Urothelium cell line (cell line): Measurements from ENCODE around the gene ATP5PB.

ENCODE experiments used
- DNase-seq: peaks from one replicate; pipeline ENCODE4 v3.0.0; 2011; ENCODE audit warnings: low spot score, mixed read lengths
- FAIRE-seq: peaks from 2 replicates; lab custom pipeline; 2011; peaks lifted over from hg19 to GRCh38; lab: Jason Lieb, UNC

ATP5PB gene

GRCh38 chr1:111504097-111504496 is 54.8 kb downstream of the ATP5PB start:
- no peak for FAIRE-seq
- DNase-seq: no peak

- DNase-seq (no peak), FAIRE-seq (no peak)
Measured at GRCh38 chr1:111505641-111506119, 56.4 kb downstream of the ATP5PB start.

DNA sequence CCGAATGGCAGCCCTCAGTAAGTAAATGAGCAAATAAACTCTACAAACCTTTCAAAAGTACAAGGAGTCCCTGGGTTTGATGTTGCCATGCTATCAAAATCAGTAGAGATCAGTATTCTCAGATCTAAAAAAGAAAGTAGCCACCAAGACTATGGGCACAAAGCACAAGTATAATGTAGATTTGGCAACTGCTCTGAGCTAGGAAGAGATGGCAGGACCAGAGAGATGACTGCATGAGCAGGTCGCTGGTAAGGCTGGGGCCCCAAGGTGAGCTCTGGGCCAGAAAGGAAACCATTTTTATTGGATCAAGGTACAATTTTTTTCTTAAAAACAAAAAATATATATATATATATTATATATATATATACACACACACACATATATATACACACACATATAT is 57.3 kb downstream of the ATP5PB start:
- FAIRE-seq (no peak), DNase-seq (no peak)

DNA sequence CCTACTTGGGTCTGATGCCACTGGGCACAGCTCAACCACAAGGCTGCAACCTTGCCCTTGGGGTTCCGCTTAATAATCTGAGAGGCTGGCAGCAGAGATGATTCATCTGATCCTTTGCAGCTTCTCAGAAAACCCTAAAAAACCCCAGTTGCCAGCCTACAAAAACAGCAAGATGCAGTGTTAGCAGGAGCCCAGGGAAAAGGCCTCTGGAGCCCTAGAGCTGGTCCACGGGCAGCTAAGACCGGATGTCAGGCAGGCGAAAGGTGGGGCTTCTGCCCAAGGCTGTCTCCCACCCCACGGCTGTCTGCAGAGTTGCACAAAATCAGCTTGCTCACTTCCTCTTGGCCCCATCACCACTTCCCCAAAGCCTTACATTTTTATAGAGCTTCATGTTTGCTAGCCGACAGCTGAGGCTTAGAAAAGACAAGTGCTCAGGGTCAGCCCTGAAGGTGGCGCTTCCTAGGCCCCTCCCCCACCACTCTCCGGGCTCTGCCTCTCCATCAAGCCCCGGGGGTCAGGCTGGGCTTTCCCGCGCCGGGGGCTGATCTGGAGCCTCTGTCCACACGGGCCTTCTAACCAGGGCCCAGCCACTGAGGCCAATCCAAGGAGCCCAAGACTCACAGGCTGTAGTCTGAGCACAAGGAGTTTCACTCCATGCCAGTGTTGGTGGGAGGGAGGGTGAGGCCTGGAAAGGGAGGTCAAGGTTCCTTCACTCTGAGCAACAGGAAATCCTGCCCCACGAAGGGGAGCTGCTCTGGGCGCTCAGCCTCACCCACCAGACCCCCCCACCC is 58.3 kb downstream of the ATP5PB start:
- FAIRE-seq (no peak), DNase-seq (peak; percentile 73)

DNA sequence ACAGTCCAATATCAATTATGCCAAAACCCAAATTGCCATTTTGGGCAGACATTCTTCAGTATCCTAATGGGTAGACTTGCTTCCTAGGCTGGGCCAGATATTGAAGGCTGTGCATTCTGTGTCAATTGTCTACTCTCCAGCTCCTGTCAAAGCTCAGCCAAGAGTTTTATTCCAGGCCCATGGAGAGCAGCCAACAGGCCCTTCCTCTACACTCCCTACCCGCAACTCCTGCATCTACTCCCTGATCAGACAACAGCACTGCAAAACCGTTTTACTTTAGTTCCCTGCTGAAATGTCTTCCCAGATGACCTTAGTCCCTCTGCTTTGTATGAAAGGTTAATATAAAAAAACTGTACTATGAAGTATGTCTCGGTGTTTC is 60.7 kb downstream of the ATP5PB start:
- FAIRE-seq: no peak
- DNase-seq: no peak

DNA sequence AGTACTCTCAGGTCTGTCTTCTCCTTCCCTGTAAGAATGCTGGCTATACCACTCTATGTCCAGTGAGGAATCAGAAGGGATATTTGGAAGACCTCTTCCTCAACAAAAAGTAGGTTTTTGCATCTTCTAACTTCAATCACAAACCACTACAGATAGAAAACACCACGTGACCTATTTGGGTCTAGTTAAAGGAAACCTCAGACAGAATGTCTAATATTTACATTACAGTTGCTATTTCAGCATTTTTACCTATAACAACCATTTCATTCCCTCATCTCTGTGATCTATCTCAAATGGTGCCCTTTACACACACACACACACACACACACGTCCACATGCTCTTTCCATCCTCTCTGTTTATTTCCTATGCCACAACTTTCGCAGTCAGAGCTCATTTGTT is 62.1 kb downstream of the ATP5PB start:
- no peak for DNase-seq
- no peak for FAIRE-seq
